SK-N-SH treated with all-trans-retinoic acid at 6 μM for 48 hours (cell line): ENCODE results near the gene TMEFF2.

Experiments
- ATAC-seq: fragments of 200-7000 bp; cut with Tn5 transposase; 3 replicates; pipeline ENCODE4 v1.9.1; 2020; ENCODE audit warnings: mild to moderate bottlenecking, moderate library complexity
- BACH2 ChIP-seq: fragments of 250-450 bp; sonication (Bioruptor Pico); IDR thresholded peaks from 2 replicates; pipeline ENCODE4 v1.9.0; 2021; ENCODE audit warnings: mild to moderate bottlenecking, borderline replicate concordance
- CREB5 ChIP-seq: fragments of 250-450 bp; sonication (Bioruptor Pico); IDR thresholded peaks from 2 replicates; pipeline ENCODE4 v1.5.1; 2020; ENCODE audit warnings: low read depth, mild to moderate bottlenecking, moderate library complexity
- CSDC2 ChIP-seq: fragments of 250-450 bp; sonication (Bioruptor Pico); IDR thresholded peaks from 2 replicates; pipeline ENCODE4 v1.5.0; 2020; ENCODE audit warnings: mild to moderate bottlenecking, moderate library complexity
- CSRNP3 ChIP-seq: fragments of 250-450 bp; sonication (Bioruptor Pico); IDR thresholded peaks from 2 replicates; pipeline ENCODE4 v1.5.1; 2021; ENCODE audit warnings: mild to moderate bottlenecking, moderate library complexity
- GLIS3 ChIP-seq: fragments of 250-450 bp; sonication (Bioruptor Pico); IDR thresholded peaks from 2 replicates; pipeline ENCODE4 v1.5.0; 2020; ENCODE audit warnings: mild to moderate bottlenecking, moderate library complexity
- ISL1 ChIP-seq: fragments of 250-450 bp; sonication (Bioruptor Pico); IDR thresholded peaks from 2 replicates; pipeline ENCODE4 v2.1.2; 2022; ENCODE audit warnings: mild to moderate bottlenecking, moderate library complexity
- OSR1 ChIP-seq: fragments of 250-450 bp; sonication (Bioruptor Pico); IDR thresholded peaks from 2 replicates; pipeline ENCODE4 v1.8.0; 2022; ENCODE audit warnings: moderate library complexity, mild to moderate bottlenecking, inconsistent platforms
- PATZ1 ChIP-seq: fragments of 250-450 bp; sonication (Bioruptor Pico); IDR thresholded peaks from 2 replicates; pipeline ENCODE4 v1.8.0; 2020; ENCODE audit warnings: mild to moderate bottlenecking, moderate library complexity, borderline replicate concordance
- POU6F1 ChIP-seq: fragments of 250-450 bp; sonication (Bioruptor Pico); IDR thresholded peaks from 2 replicates; pipeline ENCODE4 v1.8.0; 2021; ENCODE audit warnings: low read depth, mild to moderate bottlenecking, moderate library complexity, borderline replicate concordance
- PPARA ChIP-seq: fragments of 250-450 bp; sonication (Bioruptor Pico); IDR thresholded peaks from 2 replicates; pipeline ENCODE4 v1.5.0; 2020; ENCODE audit warnings: mild to moderate bottlenecking, borderline replicate concordance
- RARB ChIP-seq: fragments of 250-450 bp; sonication (Bioruptor Pico); IDR thresholded peaks from 2 replicates; pipeline ENCODE4 v1.8.0; 2021; ENCODE audit warnings: mild to moderate bottlenecking, moderate library complexity
- SNAI2 ChIP-seq: fragments of 250-450 bp; sonication (Bioruptor Pico); IDR thresholded peaks from 2 replicates; pipeline ENCODE4 v1.5.0; 2020; ENCODE audit warnings: mild to moderate bottlenecking, moderate library complexity
- TOX ChIP-seq: fragments of 250-450 bp; sonication (Bioruptor Pico); IDR thresholded peaks from 2 replicates; pipeline ENCODE4 v1.8.0; 2021; ENCODE audit warnings: mild to moderate bottlenecking, moderate library complexity, borderline replicate concordance
- TSHZ2 ChIP-seq: fragments of 250-450 bp; sonication (Bioruptor Pico); IDR thresholded peaks from 2 replicates; pipeline ENCODE4 v1.5.0; 2020; ENCODE audit warnings: mild to moderate bottlenecking, moderate library complexity
- ZC3H10 ChIP-seq: fragments of 250-450 bp; sonication (Bioruptor Pico); IDR thresholded peaks from 2 replicates; pipeline ENCODE4 v1.5.1; 2021; ENCODE audit warnings: mild to moderate bottlenecking, moderate library complexity
- ZFP3 ChIP-seq: fragments of 250-450 bp; sonication (Bioruptor Pico); IDR thresholded peaks from 2 replicates; pipeline ENCODE4 v1.5.0; 2020; ENCODE audit warnings: mild to moderate bottlenecking, moderate library complexity
- ZFP30 ChIP-seq: fragments of 450-650 bp; formaldehyde crosslinking; IDR thresholded peaks from 2 replicates; pipeline ENCODE4 v1.5.0; 2022; ENCODE audit warnings: mild to moderate bottlenecking, moderate library complexity
- ZNF565 ChIP-seq: fragments of 450-650 bp; formaldehyde crosslinking; conservative IDR thresholded peaks from 2 replicates; pipeline ENCODE4 v1.5.0; 2020; ENCODE audit warnings: low read depth, mild to moderate bottlenecking, moderate library complexity
- ZNF70 ChIP-seq: fragments of 450-650 bp; formaldehyde crosslinking; IDR thresholded peaks from 2 replicates; pipeline ENCODE4 v1.5.0; 2020; ENCODE audit warnings: mild to moderate bottlenecking, moderate library complexity

The TMEFF2 gene

GRCh38 chr2:192140236-192140839 is 54.4 kb downstream of the TMEFF2 start:
- no peak for TF ChIP-seq TOX
- TF ChIP-seq CSDC2 (CRISPR knock-in tag), result no peak
- no peak for TF ChIP-seq ZFP30 (CRISPR knock-in tag)
- no peak for TF ChIP-seq PATZ1 (CRISPR knock-in tag)
- no peak for TF ChIP-seq TSHZ2 (CRISPR knock-in tag)
- TF ChIP-seq GLIS3 (CRISPR knock-in tag), result no peak
- TF ChIP-seq PPARA (CRISPR knock-in tag), result no peak
- no peak for TF ChIP-seq CREB5 (CRISPR knock-in tag)
- TF ChIP-seq ISL1 (CRISPR knock-in tag), result no peak
- TF ChIP-seq ZNF70, result no peak
- TF ChIP-seq ZFP3 (CRISPR knock-in tag), result no peak
- no peak for ATAC-seq

GRCh38 chr2:192139813-192140212 is 54.9 kb downstream of the TMEFF2 start:
- no peak for ATAC-seq
- no peak for TF ChIP-seq CSRNP3 (CRISPR knock-in tag)
- TF ChIP-seq CSDC2 (CRISPR knock-in tag), result no peak
- no peak for TF ChIP-seq CREB5 (CRISPR knock-in tag)
- TF ChIP-seq SNAI2, result no peak
- no peak for TF ChIP-seq POU6F1 (CRISPR knock-in tag)
- no peak for TF ChIP-seq ZNF565 (CRISPR knock-in tag)
- TF ChIP-seq ISL1 (CRISPR knock-in tag), result no peak
- TF ChIP-seq RARB, result no peak
- no peak for TF ChIP-seq BACH2 (CRISPR knock-in tag)
- no peak for TF ChIP-seq PATZ1 (CRISPR knock-in tag)
- TF ChIP-seq ZC3H10 (CRISPR knock-in tag), result no peak
- TF ChIP-seq ZFP30 (CRISPR knock-in tag), result no peak
- no peak for TF ChIP-seq ZFP3 (CRISPR knock-in tag)
- TF ChIP-seq TSHZ2 (CRISPR knock-in tag), result no peak
- TF ChIP-seq OSR1, result no peak
- no peak for TF ChIP-seq GLIS3 (CRISPR knock-in tag)
- TF ChIP-seq PPARA (CRISPR knock-in tag), result no peak
- TF ChIP-seq TOX, result no peak
